AG04449 (cell line): ENCODE data around the gene CDKN1A.
"Not testable (repeated sequence)": the region's sequence is repeated elsewhere in the genome, so short reads cannot be mapped to it uniquely, and the experiment has no call there.

ENCODE experiments used
- CTCF ChIA-PET: fragments of 350-600 bp; formaldehyde crosslinking; extraction: SDS; loops from one replicate; lab custom pipeline; 2021; ENCODE audit warnings: antibody characterized with exemption; lab: Yijun Ruan, JAX
- POLR2A ChIA-PET: fragments of 400-600, 350-600 bp; formaldehyde crosslinking; extraction: SDS; loops from one replicate; lab custom pipeline; 2020; ENCODE audit warnings: antibody characterized with exemption, inconsistent platforms; lab: Yijun Ruan, JAX
- DNase-seq: peaks from one replicate; pipeline ENCODE4 v3.0.0-alpha.2; 2010; ENCODE audit warnings: low read depth, low spot score
- H3K4me3 ChIP-seq: 2 replicates; pipeline ENCODE4 v1.5.1; 2011; ENCODE audit warnings: low read depth, mild to moderate bottlenecking, control low read depth, low read length
- TF ChIP-seq, protein P1 (sequence below): IDR thresholded peaks from one replicate; pipeline ENCODE4 v1.5.1; 2011; ENCODE audit warnings: mild to moderate bottlenecking, moderate library complexity, low read length, control low read depth, inconsistent platforms; ENCODE audit not compliant: insufficient read depth; ENCODE audit errors: missing control alignments

The CDKN1A gene

DNA sequence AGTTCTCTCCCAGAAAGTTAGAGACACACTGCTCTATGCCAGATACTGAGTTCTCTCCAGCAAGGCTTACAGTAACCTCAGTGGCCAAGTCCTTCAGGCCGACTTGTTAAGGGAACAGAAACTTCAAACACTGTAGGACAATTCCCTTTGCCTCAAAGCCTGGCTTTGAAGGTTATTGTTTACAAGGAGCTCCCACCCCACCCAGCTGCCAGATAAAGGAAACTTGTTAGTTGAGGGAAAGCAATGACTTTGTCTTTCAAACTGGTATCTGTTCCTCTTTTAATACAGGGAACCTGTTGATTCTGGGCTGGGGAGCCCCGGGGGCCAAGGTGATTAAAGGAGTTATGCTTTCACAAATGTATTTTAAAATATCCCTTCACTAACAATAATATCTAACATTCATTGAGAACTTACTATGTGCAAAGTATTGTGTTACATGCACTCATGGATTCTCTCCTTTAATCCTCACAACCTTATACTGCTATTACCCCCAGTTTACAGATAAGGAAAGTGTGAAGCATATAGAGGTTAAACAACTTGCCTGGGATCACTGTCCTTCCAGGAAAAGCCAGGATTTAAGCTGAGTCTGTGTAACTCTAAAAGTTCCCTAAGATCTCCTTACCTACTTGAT lies 27.6 kb upstream of the CDKN1A start:
- ChIA-PET POLR2A (interaction anchor here (0.6 to 1.9 kb wide), 2 partner anchors 10 to 28 kb away, joined by 4 to 7 read pairs; partner anchors contain the start of gene CDKN1A), CTCF (interaction anchor here (3.1 kb wide), 1 partner anchor 108 kb away, joined by 11 read pairs; no protein-coding TSS in a partner anchor)

DNA sequence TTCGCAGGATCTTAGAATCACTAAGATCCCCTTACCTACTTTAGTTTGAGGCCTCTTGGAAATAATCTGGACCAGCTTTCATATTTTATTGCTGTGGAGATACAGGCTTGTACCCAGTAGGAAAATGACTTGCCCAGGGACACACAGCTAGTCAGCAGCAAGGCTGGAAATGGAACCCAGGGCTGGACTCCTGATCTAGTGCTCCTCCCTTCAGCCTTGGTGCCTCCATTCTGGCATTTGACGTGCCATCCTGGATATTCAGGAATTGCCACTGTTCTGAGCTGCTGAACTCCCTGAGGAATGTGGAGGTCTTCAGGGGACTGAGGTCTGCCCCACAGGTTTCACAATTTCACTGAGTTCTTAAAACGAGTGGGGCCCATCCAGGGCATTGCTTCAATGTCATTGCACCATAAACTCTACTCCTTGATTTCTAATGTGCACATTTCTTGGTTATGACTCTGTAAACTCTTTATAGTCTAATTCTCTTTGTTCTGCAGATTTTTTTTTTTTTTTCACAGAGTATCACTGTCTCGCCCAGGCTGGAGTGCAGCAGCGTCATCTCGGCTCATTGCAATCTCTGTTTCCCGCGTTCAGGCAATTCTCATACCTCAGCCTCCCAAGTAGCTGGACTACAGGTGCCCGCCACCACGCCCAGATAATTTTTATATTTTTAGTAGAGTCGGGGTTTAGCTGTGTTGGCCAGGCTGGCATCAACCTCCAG lies 26.7 kb upstream of the CDKN1A start:
- TF ChIP-seq, protein P1, sequence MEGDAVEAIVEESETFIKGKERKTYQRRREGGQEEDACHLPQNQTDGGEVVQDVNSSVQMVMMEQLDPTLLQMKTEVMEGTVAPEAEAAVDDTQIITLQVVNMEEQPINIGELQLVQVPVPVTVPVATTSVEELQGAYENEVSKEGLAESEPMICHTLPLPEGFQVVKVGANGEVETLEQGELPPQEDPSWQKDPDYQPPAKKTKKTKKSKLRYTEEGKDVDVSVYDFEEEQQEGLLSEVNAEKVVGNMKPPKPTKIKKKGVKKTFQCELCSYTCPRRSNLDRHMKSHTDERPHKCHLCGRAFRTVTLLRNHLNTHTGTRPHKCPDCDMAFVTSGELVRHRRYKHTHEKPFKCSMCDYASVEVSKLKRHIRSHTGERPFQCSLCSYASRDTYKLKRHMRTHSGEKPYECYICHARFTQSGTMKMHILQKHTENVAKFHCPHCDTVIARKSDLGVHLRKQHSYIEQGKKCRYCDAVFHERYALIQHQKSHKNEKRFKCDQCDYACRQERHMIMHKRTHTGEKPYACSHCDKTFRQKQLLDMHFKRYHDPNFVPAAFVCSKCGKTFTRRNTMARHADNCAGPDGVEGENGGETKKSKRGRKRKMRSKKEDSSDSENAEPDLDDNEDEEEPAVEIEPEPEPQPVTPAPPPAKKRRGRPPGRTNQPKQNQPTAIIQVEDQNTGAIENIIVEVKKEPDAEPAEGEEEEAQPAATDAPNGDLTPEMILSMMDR: no peak
- POLR2A ChIA-PET: interaction anchor here (1.9 kb wide), 1 partner anchor 27 kb away, joined by 7 read pairs; the partner anchor contains the start of gene CDKN1A
- H3K4me3 ChIP-seq: no peak overlapping the region
- DNase-seq: no peak
- CTCF ChIA-PET: interaction anchor here (3.1 kb wide), 1 partner anchor 107 kb away, joined by 11 read pairs; no protein-coding TSS in a partner anchor

More for the DNA sequence above, 27.6 kb upstream of the CDKN1A start:
- DNase-seq: no peak
- no peak overlapping the region for H3K4me3 ChIP-seq
- TF ChIP-seq, protein P1: no peak

DNA sequence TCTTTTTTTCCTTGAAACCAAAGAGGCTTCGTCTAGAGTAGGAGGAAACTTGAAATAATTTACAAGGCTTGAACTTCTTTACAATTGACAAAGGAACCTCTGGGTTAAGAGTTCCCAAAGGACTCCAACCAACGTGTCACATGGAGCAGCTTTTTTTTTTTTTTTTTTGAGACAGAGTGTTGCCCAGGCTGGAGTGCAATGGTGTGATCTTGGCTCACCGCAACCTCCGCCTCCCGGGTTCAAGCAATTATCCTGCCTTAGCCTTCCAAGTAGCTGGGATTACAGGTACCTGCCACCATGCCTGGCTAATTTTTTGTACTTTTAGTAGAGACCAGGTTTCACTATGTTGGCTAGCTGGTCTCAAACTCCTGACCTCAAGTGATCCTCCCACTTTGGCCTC lies 24.0 kb upstream of the CDKN1A start:
- DNase-seq, H3K4me3 ChIP-seq, POLR2A ChIA-PET: not testable (repeated sequence)
- CTCF ChIA-PET: interaction anchor here (1.1 to 1.6 kb wide), 3 partner anchors 24 to 69 kb away, joined by 3 to 7 read pairs (median 4); partner anchors contain the start of gene CDKN1A

DNA sequence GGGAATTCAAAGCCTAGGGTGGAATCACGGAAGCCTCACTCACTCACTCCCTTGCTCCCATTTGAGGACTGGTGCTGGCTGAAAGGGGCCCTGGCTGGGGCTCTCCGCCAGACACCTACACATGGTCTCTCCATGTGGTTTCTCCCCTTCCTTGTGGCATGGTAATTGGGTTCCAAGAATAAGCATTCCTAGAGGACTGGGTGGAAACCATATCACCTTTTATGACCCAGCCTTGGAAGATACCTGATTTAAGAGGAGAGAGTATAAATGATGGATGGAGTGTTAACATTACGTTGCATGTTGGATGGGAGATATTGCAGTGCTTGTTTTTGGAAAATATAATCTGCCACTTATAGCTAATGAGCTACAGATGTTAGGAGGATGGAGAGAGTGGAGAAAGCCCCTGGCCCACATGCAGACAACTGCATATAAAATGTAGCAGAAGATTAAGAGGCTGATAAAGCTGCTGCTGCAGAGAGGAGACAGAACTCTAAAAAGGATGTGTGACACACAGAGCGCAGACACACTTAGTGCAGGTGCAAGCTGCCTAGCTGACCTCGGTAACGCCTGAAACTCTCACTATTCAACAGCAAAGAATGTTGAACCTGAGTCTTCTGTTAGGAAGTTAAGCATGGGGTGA lies 23.3 kb upstream of the CDKN1A start:
- POLR2A ChIA-PET: no interaction called here
- TF ChIP-seq, protein P1: no peak
- no peak overlapping the region for H3K4me3 ChIP-seq
- CTCF ChIA-PET: interaction anchor here (0.6 to 3.3 kb wide), 5 partner anchors 12 to 103 kb away, joined by 3 to 14 read pairs (median 4); partner anchors contain the start of gene CDKN1A
- DNase-seq: no peak

DNA sequence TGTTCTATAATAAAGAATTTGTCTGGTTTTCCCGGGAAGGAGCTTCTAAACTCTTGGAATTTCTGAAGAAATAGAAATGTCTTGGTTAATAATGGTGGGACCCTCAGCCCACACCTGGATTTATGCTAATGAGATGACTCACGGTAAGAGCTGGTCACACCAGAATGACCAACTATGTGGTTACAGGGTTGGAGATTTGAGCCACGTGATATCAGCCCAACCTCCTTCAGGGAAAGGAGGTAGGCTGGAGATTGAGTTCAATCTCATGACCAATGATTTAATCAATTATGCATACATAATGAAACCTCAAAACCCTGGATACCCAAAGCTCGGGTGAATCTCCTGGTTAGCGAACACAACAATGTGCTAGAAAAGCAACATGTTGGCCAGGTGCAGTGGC lies 22.1 kb upstream of the CDKN1A start:
- TF ChIP-seq, protein P1: no peak
- no peak for DNase-seq
- POLR2A ChIA-PET: no interaction called here
- CTCF ChIA-PET: interaction anchor here (0.9 to 3.3 kb wide), 2 partner anchors 11 to 13 kb away, joined by 3 to 14 read pairs; no protein-coding TSS in a partner anchor
- H3K4me3 ChIP-seq: no peak overlapping the region

DNA sequence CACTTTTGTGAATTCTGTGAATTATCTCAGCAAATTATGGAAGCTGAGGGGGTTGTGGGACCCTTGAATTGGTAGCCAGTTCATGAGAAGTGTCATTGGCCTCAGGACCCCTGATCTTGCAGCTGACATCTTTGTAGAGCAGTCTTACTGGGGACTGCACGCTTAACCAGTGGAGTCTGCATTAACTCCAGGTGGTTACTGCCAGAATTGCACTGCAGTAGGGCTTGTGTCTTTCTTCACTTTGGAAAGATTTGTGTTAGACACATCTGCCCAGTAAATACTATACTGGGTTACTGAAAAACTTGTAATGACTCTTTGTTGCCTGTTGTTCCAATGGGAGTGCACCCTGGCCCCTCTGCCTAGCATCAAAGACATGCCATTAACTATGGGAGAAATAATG lies 21.2 kb upstream of the CDKN1A start:
- ChIA-PET POLR2A (no interaction called here), CTCF (interaction anchor here (3.3 kb wide), 1 partner anchor 14 kb away, joined by 14 read pairs; no protein-coding TSS in a partner anchor)

More for the DNA sequence above, 21.2 kb upstream of the CDKN1A start:
- no peak overlapping the region for H3K4me3 ChIP-seq
- DNase-seq: no peak
- TF ChIP-seq, protein P1: no peak
